Dendritic cell treated with granulocyte-macrophage colony-stimulating factor and Interleukin-4, amounts not matched to agents 40 ng/mL and 50 ng/mL, for 4 days (primary cell): ENCODE results near the gene CPNE7.

Experiments used
- H3K27ac Mint-ChIP-seq: one replicate; pipeline ENCODE4 v1.8.0; 2022; ENCODE audit warnings: mild to moderate bottlenecking, mixed read lengths
- H3K27me3 Mint-ChIP-seq: one replicate; pipeline ENCODE4 v1.8.0; 2022; ENCODE audit warnings: mild to moderate bottlenecking, mixed read lengths
- H3K36me3 Mint-ChIP-seq: one replicate; pipeline ENCODE4 v1.8.0; 2022; ENCODE audit warnings: low read depth, mixed read lengths
- H3K4me1 Mint-ChIP-seq: one replicate; pipeline ENCODE4 v1.8.0; 2022; ENCODE audit warnings: low read depth, mixed read lengths
- H3K4me3 Mint-ChIP-seq: one replicate; pipeline ENCODE4 v1.8.0; 2022; ENCODE audit warnings: mild to moderate bottlenecking, moderate library complexity, mixed read lengths
- H3K9me3 Mint-ChIP-seq: one replicate; pipeline ENCODE4 v1.8.0; 2022; ENCODE audit warnings: mixed read lengths
- intact Hi-C: fragments of 100-400 bp; cut with micrococcal nuclease; formaldehyde crosslinking; loops from one replicate; pipeline ENCODE4 v1.15.0; 2022

The CPNE7 gene

GRCh38 chr16:89575247-89576152, at the start of gene CPNE7:
Gene CPNE7, plus strand, starts transcription at chr16:89575758. Its CDS starts 140 bp downstream, at chr16:89575898.
- Mint-ChIP-seq H3K27ac (no peak within 1 kb of the TSS), H3K9me3 (no peaks in the 10 kb centered on the region), H3K4me3 (peak within 1 kb of the TSS; percentile 53), H3K36me3 (no peaks in the 10 kb centered on the region), H3K27me3 (peaks cover 64% of the 10 kb centered on the region), H3K4me1 (peaks cover 10% of the 10 kb centered on the region)
- intact Hi-C loops, result loop anchor here (2.0 kb wide), 1 partner anchor 39 kb away; no protein-coding TSS in a partner anchor

DNA sequence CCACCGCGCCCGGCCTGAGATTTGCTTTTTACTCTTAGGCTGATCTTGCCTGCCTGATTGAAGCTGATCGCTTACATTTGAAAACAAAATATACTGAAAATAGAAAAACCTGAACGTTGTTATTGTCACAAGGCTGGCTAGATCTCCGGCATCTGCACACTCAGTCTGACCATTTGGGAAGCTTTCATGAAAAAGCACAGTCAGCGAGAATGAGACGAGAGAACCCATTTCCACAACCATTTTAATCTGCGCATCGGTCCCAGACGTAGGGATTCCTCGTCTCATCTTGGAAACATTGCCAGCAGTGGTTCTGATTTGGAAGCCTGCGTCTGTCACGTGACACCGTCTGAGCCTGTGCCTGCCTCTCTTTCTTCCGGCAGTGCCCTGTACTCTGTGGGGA, 46.5 kb upstream of the CPNE7 start:
- Mint-ChIP-seq H3K4me3 (no peak overlapping the region), H3K36me3 (peaks cover 100% of the 10 kb centered on the region), H3K27ac (no peak overlapping the region), H3K4me1 (peaks cover 10% of the 10 kb centered on the region), H3K9me3 (no peaks in the 10 kb centered on the region), H3K27me3 (no peaks in the 10 kb centered on the region)
- intact Hi-C loops, result no loop called here

DNA sequence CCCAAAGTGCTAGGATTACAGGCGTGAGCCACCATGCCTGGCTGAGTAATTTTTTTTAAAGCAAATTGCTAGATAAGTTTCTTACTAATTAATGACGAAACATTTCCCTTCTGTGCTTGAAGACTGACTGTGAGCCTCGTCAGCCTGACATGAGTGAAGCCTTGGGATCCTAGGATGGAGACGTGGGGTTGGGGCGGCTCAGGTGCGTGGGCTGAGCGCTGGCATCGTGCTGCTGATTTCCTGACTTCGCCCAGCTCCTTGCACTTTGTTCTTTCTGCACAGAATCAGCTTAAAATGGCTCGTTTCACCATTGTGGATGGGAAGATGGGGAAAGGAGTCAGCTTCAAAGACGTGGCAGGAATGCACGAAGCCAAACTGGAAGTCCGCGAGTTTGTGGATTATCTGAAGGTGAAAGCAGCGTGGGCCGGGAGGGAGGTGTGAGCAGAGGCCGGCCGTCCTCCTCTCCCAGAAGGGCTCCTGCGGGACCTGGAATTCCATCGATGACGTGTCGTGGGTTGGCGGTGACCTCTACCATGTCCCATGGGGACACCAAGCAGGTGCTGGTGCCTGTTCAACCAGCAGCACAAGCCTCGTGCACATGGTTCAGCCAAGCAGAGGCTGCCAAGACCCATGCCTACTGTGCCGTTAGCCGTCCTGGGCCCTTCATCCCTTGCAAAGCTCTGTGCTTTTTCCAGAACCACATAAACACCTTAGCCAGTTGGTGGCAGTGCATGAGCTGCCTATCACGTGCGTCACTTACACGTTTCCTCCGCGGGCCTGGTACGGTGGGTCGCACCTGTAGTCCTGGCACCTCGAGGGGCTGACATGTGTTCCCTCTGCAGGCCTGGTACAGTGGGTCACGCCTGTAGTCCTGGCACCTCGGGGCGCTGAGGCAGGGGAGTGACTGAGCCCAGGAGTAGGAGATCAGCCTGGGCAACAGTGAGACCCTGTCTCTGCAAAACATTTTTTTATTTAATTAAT, 44.9 kb upstream of the CPNE7 start:
- no peaks in the 10 kb centered on the region for H3K27me3 Mint-ChIP-seq
- H3K9me3 Mint-ChIP-seq, result no peaks in the 10 kb centered on the region
- H3K4me1 Mint-ChIP-seq, result peaks cover 25% of the 10 kb centered on the region
- intact Hi-C loops, result no loop called here
- peaks cover 99% of the 10 kb centered on the region for H3K36me3 Mint-ChIP-seq
- no peak overlapping the region for H3K4me3 Mint-ChIP-seq
- H3K27ac Mint-ChIP-seq, result no peak overlapping the region

DNA sequence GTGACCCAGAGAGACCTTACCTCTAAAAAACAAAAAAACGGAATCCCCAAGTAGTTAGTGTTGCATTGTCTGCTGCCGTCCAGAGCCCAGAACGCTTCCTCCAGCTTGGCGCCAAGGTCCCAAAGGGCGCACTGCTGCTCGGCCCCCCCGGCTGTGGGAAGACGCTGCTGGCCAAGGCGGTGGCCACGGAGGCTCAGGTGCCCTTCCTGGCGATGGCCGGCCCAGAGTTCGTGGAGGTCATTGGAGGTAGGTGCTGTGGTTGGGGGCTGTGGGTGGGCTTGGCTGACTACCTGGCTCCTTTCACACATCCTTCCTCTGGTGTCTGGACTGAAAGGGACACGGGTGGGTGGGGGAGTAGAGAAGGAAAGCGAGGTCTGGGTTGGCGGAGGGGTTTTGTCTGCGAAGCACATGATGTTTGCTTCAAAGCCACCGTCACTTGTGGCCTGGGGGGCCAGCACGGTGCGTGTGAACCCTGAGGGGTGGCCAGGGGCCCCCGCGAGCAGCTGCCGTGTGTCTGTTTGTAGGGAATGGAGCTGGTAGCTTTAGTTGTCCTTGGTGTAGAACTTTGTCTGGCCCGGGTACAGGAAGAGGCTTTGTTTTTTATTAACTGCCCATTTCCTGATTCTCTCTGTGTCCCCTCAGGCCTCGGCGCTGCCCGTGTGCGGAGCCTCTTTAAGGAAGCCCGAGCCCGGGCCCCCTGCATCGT, 43.6 kb upstream of the CPNE7 start:
- H3K4me3 Mint-ChIP-seq, result no peak overlapping the region
- H3K4me1 Mint-ChIP-seq, result peaks cover 25% of the 10 kb centered on the region
- no peak overlapping the region for H3K27ac Mint-ChIP-seq
- no peaks in the 10 kb centered on the region for H3K9me3 Mint-ChIP-seq
- intact Hi-C loops, result no loop called here
- H3K36me3 Mint-ChIP-seq, result peaks cover 97% of the 10 kb centered on the region
- no peaks in the 10 kb centered on the region for H3K27me3 Mint-ChIP-seq

DNA sequence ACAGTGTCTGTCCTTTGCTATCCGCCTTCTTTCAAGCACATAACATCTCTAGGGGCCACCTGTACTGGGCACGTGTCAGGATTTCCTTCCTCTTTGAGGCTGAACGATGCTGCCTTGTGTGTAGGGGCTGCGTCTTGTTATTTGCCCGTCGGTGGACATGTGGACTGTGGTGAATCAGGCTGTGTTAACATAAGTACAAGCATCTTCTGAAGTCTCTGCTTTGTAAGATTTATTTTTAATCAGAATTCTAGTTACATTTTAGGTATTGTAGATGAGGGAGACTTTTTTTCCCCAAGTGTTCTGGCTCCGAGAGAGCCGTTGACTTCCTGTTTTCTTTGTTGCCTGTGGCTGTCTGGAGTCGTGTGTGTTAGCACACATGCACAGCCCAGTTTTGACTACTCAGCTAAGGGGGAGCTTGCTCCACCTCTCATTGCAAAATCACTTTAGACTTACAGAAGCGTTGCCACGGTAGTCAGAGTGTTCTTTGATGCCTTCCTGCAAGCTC, 41.3 kb upstream of the CPNE7 start:
- no peaks in the 10 kb centered on the region for H3K27me3 Mint-ChIP-seq
- peaks cover 93% of the 10 kb centered on the region for H3K36me3 Mint-ChIP-seq
- H3K4me3 Mint-ChIP-seq, result peak overlapping the region; percentile 49
- intact Hi-C loops, result no loop called here
- no peaks in the 10 kb centered on the region for H3K9me3 Mint-ChIP-seq
- H3K4me1 Mint-ChIP-seq, result peaks cover 25% of the 10 kb centered on the region
- H3K27ac Mint-ChIP-seq, result peak overlapping the region; percentile 81

GRCh38 chr16:89536371-89536770, 39.2 kb upstream of the CPNE7 start:
- H3K27me3 Mint-ChIP-seq, result no peaks in the 10 kb centered on the region
- intact Hi-C loops, result no loop called here
- H3K9me3 Mint-ChIP-seq, result no peaks in the 10 kb centered on the region
- no peak overlapping the region for H3K27ac Mint-ChIP-seq
- H3K4me1 Mint-ChIP-seq, result peaks cover 25% of the 10 kb centered on the region
- H3K4me3 Mint-ChIP-seq, result no peak overlapping the region
- peaks cover 90% of the 10 kb centered on the region for H3K36me3 Mint-ChIP-seq

GRCh38 chr16:89536886-89537548, 38.5 kb upstream of the CPNE7 start:
- Mint-ChIP-seq H3K4me1 (peaks cover 25% of the 10 kb centered on the region), H3K36me3 (peaks cover 90% of the 10 kb centered on the region), H3K9me3 (no peaks in the 10 kb centered on the region), H3K4me3 (no peak overlapping the region), H3K27me3 (no peaks in the 10 kb centered on the region), H3K27ac (no peak overlapping the region)
- intact Hi-C loops, result no loop called here

DNA sequence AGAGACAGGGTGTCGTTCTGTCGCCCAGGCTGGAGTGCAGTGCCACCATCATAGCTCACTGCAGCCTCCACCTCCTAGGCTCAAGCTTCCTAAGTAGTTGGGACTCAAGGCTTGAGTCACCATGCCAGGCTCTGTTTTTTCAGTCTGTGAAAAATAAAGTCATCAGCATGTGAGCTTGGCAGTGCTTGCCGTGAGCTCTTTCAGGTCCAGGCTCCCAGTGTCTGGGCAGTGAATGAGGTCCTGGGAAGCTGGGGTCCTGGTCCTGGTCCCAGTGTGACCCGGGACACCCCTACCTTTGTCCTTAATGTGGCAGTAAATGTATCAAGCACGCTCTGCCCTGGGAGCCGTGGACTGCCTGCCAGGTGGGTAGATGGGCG, 38.0 kb upstream of the CPNE7 start:
- Mint-ChIP-seq H3K36me3 (peaks cover 90% of the 10 kb centered on the region), H3K27me3 (no peaks in the 10 kb centered on the region), H3K9me3 (no peaks in the 10 kb centered on the region), H3K27ac (no peak overlapping the region), H3K4me3 (no peak overlapping the region), H3K4me1 (peaks cover 25% of the 10 kb centered on the region)
- intact Hi-C loops, result no loop called here

- H3K27ac Mint-ChIP-seq, result no peak overlapping the region
- peaks cover 22% of the 10 kb centered on the region for H3K4me1 Mint-ChIP-seq
- no peaks in the 10 kb centered on the region for H3K27me3 Mint-ChIP-seq
- H3K9me3 Mint-ChIP-seq, result no peaks in the 10 kb centered on the region
- H3K36me3 Mint-ChIP-seq, result peaks cover 90% of the 10 kb centered on the region
- intact Hi-C loops, result no loop called here
- no peak overlapping the region for H3K4me3 Mint-ChIP-seq
Observed at GRCh38 chr16:89538286-89538685, 37.3 kb upstream of the CPNE7 start.

DNA sequence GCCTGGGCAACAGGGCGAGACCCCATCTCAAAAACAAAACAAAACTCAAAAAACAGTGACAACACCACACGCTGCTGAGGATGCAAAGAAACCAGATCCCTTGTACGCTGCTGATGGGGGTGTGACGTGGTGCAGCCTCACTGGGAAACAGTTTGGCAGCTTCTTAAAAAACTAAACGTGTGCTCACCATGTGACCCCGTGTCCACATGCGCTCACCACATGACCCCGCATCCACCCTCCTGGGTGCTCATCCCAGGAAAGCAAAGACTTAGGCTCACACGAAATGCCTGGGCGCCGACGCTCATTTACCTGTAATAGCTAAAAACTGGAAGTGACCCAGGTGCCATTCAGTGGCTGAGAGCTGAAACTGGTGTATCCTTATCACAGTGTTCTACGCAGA, 35.0 kb upstream of the CPNE7 start:
- H3K4me1 Mint-ChIP-seq, result no peaks in the 10 kb centered on the region
- no peak overlapping the region for H3K27ac Mint-ChIP-seq
- no peaks in the 10 kb centered on the region for H3K9me3 Mint-ChIP-seq
- H3K27me3 Mint-ChIP-seq, result no peaks in the 10 kb centered on the region
- peaks cover 86% of the 10 kb centered on the region for H3K36me3 Mint-ChIP-seq
- intact Hi-C loops, result no loop called here
- H3K4me3 Mint-ChIP-seq, result no peak overlapping the region

GRCh38 chr16:89541792-89542191, 33.8 kb upstream of the CPNE7 start:
- Mint-ChIP-seq H3K9me3 (no peaks in the 10 kb centered on the region), H3K27me3 (no peaks in the 10 kb centered on the region), H3K36me3 (peaks cover 87% of the 10 kb centered on the region), H3K4me3 (no peak overlapping the region), H3K27ac (no peak overlapping the region), H3K4me1 (no peaks in the 10 kb centered on the region)
- intact Hi-C loops, result no loop called here

DNA sequence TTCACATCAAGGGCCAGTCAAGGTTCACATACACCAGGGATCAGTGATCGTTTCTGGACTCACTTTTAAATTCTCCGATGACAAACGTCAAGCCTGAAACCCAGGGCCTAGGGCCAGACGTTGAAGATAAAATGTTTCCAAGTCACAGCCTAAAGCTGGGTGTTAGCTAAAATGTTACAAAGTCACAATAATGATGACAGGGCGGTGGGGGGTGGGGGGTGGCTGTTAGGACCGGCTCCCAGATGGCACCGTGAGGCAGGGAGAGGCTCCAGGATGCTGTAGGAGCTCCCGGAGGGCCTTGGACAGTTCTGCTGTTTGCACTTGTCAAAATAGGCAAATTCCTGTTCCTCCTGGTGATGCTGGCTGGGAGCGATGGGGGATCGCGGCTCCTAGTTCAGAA, 31.4 kb upstream of the CPNE7 start:
- no peak overlapping the region for H3K4me3 Mint-ChIP-seq
- intact Hi-C loops, result no loop called here
- no peaks in the 10 kb centered on the region for H3K4me1 Mint-ChIP-seq
- H3K27me3 Mint-ChIP-seq, result no peaks in the 10 kb centered on the region
- H3K9me3 Mint-ChIP-seq, result no peaks in the 10 kb centered on the region
- H3K36me3 Mint-ChIP-seq, result peaks cover 89% of the 10 kb centered on the region
- H3K27ac Mint-ChIP-seq, result no peak overlapping the region

- intact Hi-C loops, result no loop called here
- Mint-ChIP-seq H3K36me3 (peaks cover 94% of the 10 kb centered on the region), H3K27ac (no peak overlapping the region), H3K27me3 (no peaks in the 10 kb centered on the region), H3K4me1 (no peaks in the 10 kb centered on the region), H3K4me3 (no peak overlapping the region), H3K9me3 (no peaks in the 10 kb centered on the region)
Observed at GRCh38 chr16:89544713-89545043, 30.9 kb upstream of the CPNE7 start.
